Measurements from ENCODE around the gene SRMS. TPM values are rescaled to one million over a fixed set of nuclear protein-coding genes. Genes with fewer than 3 reads are reported as not detected.

SRMS gene
- total and polyA plus RNA-seq, 2 donors (not counting 3 experiments of a cell fraction or from before 2014, with no cell fraction given), result not detected

DNA sequence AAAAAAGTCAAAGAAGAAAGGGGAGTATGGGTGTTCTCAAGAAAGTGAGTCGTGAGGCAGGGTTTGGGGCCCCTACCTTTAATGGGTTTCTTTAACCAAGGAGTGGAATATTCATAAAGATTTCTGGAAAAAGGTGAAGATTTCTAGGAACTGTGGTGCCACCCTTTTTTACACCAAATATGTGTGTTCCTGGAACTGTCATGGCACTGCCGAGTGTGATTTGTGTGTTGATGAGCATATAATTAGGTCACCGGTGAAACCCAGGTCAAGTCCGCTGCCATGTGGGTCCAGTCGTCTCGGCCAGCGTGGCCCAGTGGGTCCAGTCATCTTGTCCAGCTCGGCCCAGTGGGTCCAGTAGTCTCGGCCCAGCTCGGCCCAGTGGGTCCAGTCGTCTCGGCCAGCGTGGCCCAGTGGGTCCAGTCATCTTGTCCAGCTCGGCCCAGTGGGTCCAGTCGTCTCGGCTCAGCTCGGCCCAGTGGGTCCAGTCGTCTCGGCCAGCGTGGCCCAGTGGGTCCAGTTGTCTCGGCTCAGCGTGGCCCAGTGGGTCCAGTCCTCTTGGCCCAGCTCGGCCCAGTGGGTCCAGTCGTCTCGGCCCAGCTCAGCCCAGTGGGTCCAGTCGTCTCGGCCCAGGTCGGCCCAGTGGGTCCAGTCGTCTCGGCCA is 40.3 kb downstream of the SRMS start:
- intact Hi-C loops (cut with micrococcal nuclease), result no loop called here
- POLR2A ChIA-PET, result no interaction called here
- CTCF ChIA-PET, result interaction anchor here (1.9 kb wide), 1 partner anchor 10 kb away, joined by 8 read pairs; no protein-coding TSS in a partner anchor

DNA sequence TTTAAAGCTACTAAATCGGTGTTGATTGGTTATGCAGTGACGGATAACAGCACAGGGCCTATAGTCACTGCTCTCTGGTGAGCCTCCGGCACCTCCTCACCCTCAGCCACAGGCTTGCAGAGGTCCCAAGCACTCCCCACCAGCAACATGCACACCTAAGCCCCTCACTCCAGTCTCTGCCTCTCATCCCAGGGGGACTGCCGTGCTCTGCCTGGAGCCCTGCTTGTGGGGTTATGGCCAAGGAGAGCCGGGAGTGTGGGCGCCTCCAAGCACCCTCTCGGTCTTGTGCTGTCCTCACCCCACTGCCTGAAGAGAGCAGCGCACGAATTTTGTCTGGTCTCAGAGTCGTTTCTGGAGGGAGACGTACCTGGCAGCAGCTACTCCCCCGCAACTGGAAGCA is 41.8 kb downstream of the SRMS start:
- TF ChIP-seq MYC (IDR thresholded peaks at IDR 0.05; ENCODE audit: low read depth, low read length) (no peak), POLR2AphosphoS5 (IDR thresholded peaks at IDR 0.05; ENCODE audit: insufficient read depth, low read depth, low read length) (no peak), EZH2 (IDR thresholded peaks at IDR 0.05; ENCODE audit: borderline replicate concordance, low read depth, low read length, severe bottlenecking) (no peak), MAX (IDR thresholded peaks at IDR 0.05; ENCODE audit: insufficient read depth, insufficient read length) (no peak), FOS (IDR thresholded peaks at IDR 0.05; ENCODE audit: borderline replicate concordance, insufficient read depth, low read length) (no peak), JUN (IDR thresholded peaks at IDR 0.05; ENCODE audit: borderline replicate concordance, insufficient read depth, insufficient read length, low read depth) (no peak), GATA2 (IDR thresholded peaks at IDR 0.05; ENCODE audit: insufficient read depth, insufficient read length, low read depth, low read length) (no peak), POLR2A (IDR thresholded peaks at IDR 0.05; ENCODE audit: low read depth, low read length) (no peak), CTCF (IDR thresholded peaks at IDR 0.05; ENCODE audit: extremely low read depth in 1 of 2, insufficient read depth in 1 of 2, low read depth in 1 of 2, low read length in 2 of 2) (no peak)
- H3K4me2 ChIP-seq (ENCODE audit: insufficient read depth, low read length), result no peak overlapping the region
- BruUV-seq (replicated peaks), result no TSS peak
- no peak overlapping the region for H3K27ac ChIP-seq (ENCODE audit: insufficient read depth, low read depth, low read length)
- H2AFZ ChIP-seq (ENCODE audit: low read depth, low read length), result no peak overlapping the region
- CTCF ChIA-PET, result interaction anchor here (2.4 kb wide), 1 partner anchor 10 kb away, joined by 8 read pairs; no protein-coding TSS in a partner anchor
- no peaks in the 10 kb centered on the region for H3K36me3 ChIP-seq (ENCODE audit: control insufficient read depth in 2 of 2, extremely low read depth in 1 of 2, insufficient read depth in 2 of 2, low read length in 2 of 2)
- H3K9me1 ChIP-seq (replicated peaks; ENCODE audit: control insufficient read depth, extremely low read depth, insufficient read depth, low read length), result no peaks in the 10 kb centered on the region
- H3K27me3 ChIP-seq (ENCODE audit: control insufficient read depth in 2 of 2, insufficient read depth in 2 of 2, low read length in 2 of 2), result no peaks in the 10 kb centered on the region
- dilution Hi-C loops (cut with MboI; ENCODE audit: extremely low pct_ligation_motif_present, low sequenced_read_pairs) (no loop called here), intact Hi-C loops (cut with micrococcal nuclease) (no loop called here)
- no peak overlapping the region for H3K9ac ChIP-seq (replicated peaks; ENCODE audit: extremely low read depth, insufficient read depth, low read length)
- no peak for FAIRE-seq
- H4K20me1 ChIP-seq (replicated peaks; ENCODE audit: control insufficient read depth, extremely low read depth, insufficient read depth, low read length), result no peaks in the 10 kb centered on the region
- no peak for DNase-seq (ENCODE audit: low read depth, low spot score)
- POLR2A ChIA-PET, result no interaction called here
- no peak overlapping the region for H3K4me3 ChIP-seq (replicated peaks in 1 of 3; ENCODE audit: insufficient read depth in 1 of 3, low read depth in 1 of 3, low read length in 3 of 3)
- H3K79me2 ChIP-seq (ENCODE audit: control insufficient read depth, insufficient read depth, low read length), result no peaks in the 10 kb centered on the region
- H3K9me3 ChIP-seq (replicated peaks; ENCODE audit: control insufficient read depth, insufficient read depth, low read length), result no peaks in the 10 kb centered on the region
- H3K4me1 ChIP-seq (ENCODE audit: control insufficient read depth, extremely low read depth, insufficient read depth, low read length), result no peaks in the 10 kb centered on the region

More for the DNA sequence above, 40.3 kb downstream of the SRMS start:
- no TSS peak for BruUV-seq (replicated peaks)
- Histone ChIP-seq H3K9ac (replicated peaks; ENCODE audit: extremely low read depth, insufficient read depth, low read length) (no peak overlapping the region), H3K79me2 (ENCODE audit: control insufficient read depth, insufficient read depth, low read length) (no peaks in the 10 kb centered on the region), H3K9me1 (replicated peaks; ENCODE audit: control insufficient read depth, extremely low read depth, insufficient read depth, low read length) (no peaks in the 10 kb centered on the region), H3K4me2 (ENCODE audit: insufficient read depth, low read length) (no peak overlapping the region), H3K36me3 (ENCODE audit: control insufficient read depth in 2 of 2, extremely low read depth in 1 of 2, insufficient read depth in 2 of 2, low read length in 2 of 2) (no peaks in the 10 kb centered on the region), H3K27ac (ENCODE audit: insufficient read depth, low read depth, low read length) (no peak overlapping the region), H3K4me3 (replicated peaks in 1 of 3; ENCODE audit: insufficient read depth in 1 of 3, low read depth in 1 of 3, low read length in 3 of 3) (no peak overlapping the region), H2AFZ (ENCODE audit: low read depth, low read length) (no peak overlapping the region), H3K9me3 (replicated peaks; ENCODE audit: control insufficient read depth, insufficient read depth, low read length) (no peaks in the 10 kb centered on the region), H3K27me3 (ENCODE audit: control insufficient read depth in 2 of 2, insufficient read depth in 2 of 2, low read length in 2 of 2) (peaks cover 0 to 2% of the 10 kb centered on the region in 2 experiments), H4K20me1 (replicated peaks; ENCODE audit: control insufficient read depth, extremely low read depth, insufficient read depth, low read length) (no peaks in the 10 kb centered on the region), H3K4me1 (ENCODE audit: control insufficient read depth, extremely low read depth, insufficient read depth, low read length) (no peaks in the 10 kb centered on the region)
- FAIRE-seq (no peak), DNase-seq (ENCODE audit: low read depth, low spot score) (no peak)
- TF ChIP-seq GATA2 (IDR thresholded peaks at IDR 0.05; ENCODE audit: insufficient read depth, insufficient read length, low read depth, low read length) (no peak), MAX (IDR thresholded peaks at IDR 0.05; ENCODE audit: insufficient read depth, insufficient read length) (no peak), JUN (IDR thresholded peaks at IDR 0.05; ENCODE audit: borderline replicate concordance, insufficient read depth, insufficient read length, low read depth) (no peak), POLR2AphosphoS5 (IDR thresholded peaks at IDR 0.05; ENCODE audit: insufficient read depth, low read depth, low read length) (no peak), MYC (IDR thresholded peaks at IDR 0.05; ENCODE audit: low read depth, low read length) (no peak), EZH2 (IDR thresholded peaks at IDR 0.05; ENCODE audit: borderline replicate concordance, low read depth, low read length, severe bottlenecking) (no peak), FOS (IDR thresholded peaks at IDR 0.05; ENCODE audit: borderline replicate concordance, insufficient read depth, low read length) (no peak)
- dilution Hi-C loops (cut with MboI; ENCODE audit: extremely low pct_ligation_motif_present, low sequenced_read_pairs), result no loop called here

Measured in endothelial cell of umbilical vein (primary cell).